T47D (cell line): ENCODE measurements around the gene LRRC71.

Experiments
- DNase-seq, 2 experiments: peaks; one replicate each; pipeline versions ENCODE4 v3.0.0 to v3.0.0-alpha.2; 2011 to 2012; ENCODE audit warnings: low read depth in 1 of 2, low spot score in 1 of 2
- JUND ChIP-seq: IDR thresholded peaks from 2 replicates; pipeline ENCODE4 v1.6.1; 2012; ENCODE audit warnings: low read depth
- in situ Hi-C: cut with HindIII; loops from 2 replicates; pipeline ENCODE4 v1.10.0; 2016; ENCODE audit warnings: low sequenced_read_pairs, low pct_unique_long_range_greater_than_20kb

Gene LRRC71

DNA sequence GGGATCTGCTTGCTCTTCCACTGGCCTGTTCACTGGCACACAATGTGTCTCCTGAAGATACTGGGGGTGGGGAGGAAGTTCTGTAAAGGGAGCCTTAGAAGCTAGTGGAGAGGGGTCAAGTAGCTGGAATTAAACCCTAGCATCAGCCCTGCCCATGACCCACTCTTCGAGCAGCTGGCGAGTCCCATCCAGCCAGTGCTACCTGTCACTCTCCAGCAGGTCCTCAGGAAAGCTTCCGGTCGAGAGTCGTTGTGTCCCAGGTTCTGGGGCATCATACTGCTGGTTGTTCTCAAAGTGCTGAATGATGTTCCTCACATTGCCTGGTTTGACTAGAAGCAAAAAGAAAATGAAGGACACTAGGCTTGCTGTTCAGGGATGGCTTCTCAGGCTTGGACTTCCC lies 30.9 kb downstream of the LRRC71 start:
- TF ChIP-seq JUND, result no peak
- DNase-seq, result no peak
- in situ Hi-C loops, result no loop called here

DNA sequence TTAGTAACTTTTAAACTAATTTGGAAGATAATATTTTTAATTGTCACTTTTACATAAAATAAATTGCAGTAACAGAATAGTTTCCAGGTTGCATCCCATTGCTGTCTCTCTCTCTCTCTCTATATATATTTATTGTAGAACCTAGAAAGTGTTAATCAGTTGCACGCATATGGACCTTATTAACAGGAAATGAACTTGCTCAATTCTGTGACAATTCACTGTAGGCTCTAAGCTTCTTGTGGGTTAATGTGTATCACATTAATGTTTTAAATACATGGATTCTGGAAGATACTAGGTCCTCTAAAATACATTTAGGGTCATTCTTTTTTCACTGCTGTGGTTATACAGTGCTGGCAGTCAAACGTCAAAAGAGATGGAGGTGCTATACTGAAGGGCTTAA lies 33.1 kb downstream of the LRRC71 start:
- in situ Hi-C loops, result no loop called here
- no peak for DNase-seq

DNA sequence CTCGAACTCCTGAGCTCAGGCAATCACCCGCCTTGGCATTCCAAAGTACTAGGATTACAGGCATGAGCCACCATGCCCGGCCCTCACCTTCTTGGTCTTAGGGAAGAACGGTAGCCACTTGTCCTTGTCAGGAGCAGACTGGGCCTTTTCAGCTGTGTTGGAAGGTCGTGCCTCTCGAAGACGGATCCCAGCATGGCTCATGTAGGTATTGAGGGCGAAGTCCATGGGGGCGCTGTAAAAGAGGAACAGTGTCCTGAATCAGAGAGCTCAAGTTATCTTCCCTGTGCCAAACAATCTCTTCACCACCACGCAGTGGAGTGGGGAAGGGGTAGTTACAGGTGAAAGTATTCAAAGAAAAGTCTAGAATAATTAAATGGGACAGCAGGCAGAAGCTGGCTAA lies 35.9 kb downstream of the LRRC71 start:
- no peak for DNase-seq
- in situ Hi-C loops, result no loop called here
- no peak for TF ChIP-seq JUND

More for the DNA sequence above, 33.1 kb downstream of the LRRC71 start:
- no peak for TF ChIP-seq JUND

DNA sequence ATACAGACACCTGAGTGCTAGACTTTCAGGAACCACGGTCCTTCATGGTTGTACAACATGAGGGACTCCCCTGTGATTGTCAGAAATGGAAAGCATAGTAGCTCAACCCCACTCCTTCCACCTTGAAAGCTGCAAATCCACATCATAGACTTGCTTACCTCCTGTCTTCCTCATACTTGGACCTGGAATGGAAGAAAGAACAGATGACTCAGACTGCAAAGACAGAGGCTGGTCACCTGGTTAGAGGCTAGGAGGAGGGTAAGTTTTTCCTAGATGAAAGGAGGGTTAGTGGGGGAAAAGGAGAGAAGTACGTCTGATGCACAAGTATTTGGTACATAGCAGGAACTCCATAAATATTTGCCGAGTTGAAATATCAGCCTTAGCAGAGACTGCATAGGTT lies 37.2 kb downstream of the LRRC71 start:
- in situ Hi-C loops, result no loop called here
- no peak for TF ChIP-seq JUND
- DNase-seq, result no peak

DNA sequence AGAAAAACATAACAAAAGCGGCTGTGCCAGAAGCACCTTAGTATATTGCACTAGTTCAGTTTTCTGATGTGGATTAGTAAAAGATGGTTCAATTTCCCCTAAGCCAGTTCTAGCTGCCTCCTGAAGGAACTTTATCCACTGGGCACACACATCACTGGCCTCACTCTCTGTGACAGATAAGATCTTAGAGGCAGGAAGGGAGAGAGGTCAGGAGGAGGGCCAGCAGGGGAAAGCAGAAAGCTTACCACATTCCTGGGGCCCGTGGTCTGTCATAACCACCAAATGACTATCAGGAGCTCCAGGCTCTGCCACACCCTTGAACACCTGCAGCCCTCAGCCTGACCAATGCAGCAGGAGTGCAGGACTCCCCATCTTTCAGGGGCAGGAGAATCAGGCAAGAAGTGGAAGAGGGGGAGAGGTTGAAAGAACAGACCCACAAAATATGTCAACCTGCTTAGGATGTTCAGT lies 37.8 kb downstream of the LRRC71 start:
- no peak for DNase-seq
- in situ Hi-C loops, result no loop called here
- no peak for TF ChIP-seq JUND

DNA sequence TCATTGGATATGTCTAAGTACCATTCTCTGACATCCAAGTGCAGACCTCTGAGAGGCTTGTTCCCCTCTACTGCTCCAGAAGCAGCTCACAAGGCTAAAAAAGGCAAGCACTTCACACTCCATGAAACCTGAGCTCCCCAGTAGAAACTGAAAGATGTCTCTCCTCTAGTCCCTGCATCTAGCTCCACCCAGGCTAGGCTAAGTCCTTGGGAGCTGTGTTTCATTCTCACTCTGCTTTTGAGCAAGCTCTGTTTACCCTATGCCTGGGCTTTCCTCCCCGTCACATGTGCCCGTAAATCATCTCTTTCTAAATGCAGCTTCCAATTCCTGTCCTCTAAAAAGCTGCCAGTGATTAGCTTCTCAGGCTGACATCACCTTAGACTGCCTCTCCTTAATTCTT lies 39.0 kb downstream of the LRRC71 start:
- DNase-seq, result no peak
- TF ChIP-seq JUND, result no peak
- in situ Hi-C loops, result no loop called here

DNA sequence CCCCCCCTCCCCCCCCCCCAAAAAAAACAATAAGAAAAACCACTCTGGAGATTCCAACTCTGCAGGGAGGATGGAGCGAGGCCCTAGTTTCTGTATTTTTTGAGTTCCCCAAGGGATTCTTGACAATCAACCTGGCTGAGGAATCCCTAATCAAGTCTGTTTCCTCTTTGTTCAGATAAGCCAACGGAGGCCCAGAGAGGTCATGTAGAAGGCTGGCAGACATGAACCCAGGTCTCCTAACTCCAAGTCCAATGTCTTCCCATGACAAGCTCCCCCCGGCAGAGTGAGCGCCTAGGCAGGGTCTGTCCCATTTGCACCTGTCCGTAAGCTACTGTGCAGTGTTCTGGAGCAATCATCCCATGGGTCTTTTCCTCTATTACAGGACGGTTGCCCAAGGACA lies 39.5 kb downstream of the LRRC71 start:
- no peak for DNase-seq
- no peak for TF ChIP-seq JUND
- in situ Hi-C loops, result no loop called here

DNA sequence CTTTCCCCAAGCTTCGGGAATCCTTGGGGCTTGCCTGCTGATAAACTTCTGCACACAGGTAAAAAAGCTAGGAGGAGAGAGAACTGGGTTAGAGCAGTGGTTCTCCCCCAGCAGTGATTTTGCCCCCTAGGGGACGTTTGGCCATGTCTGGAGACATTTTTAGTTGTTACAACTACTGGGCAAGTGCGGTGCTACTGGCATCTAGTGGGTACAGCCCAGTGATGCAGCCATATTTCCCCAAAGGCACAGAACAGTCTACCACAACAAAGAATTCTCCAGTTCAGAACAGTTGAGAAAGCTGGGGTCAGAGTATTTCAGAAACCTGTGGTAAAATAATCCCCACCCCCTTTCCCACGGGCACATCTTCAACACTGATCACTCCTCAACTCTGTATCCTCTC lies 41.3 kb downstream of the LRRC71 start:
- TF ChIP-seq JUND, result no peak
- in situ Hi-C loops, result no loop called here
- peak in 1 of 2 experiments; percentile 54 for DNase-seq

DNA sequence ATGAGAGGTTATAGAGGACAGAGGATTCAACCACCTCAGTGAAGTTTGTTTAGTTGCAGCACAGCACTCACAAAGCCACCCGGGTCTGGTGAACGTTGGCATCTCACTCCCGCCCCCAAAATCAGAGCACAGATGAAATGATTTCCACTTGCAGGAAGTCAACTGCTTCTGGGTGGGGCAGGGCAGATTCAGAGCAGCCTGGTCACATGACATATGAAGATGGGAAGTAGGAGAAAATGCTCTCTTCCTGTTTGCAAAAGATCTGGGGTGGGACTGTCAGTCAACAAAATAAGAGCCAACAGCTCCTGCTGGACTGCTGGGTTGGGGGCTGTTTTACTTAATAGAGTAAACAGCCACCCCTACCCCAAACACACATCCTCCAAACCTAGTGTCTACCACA lies 43.2 kb downstream of the LRRC71 start:
- TF ChIP-seq JUND, result no peak
- DNase-seq, result no peak
- in situ Hi-C loops, result no loop called here

DNA sequence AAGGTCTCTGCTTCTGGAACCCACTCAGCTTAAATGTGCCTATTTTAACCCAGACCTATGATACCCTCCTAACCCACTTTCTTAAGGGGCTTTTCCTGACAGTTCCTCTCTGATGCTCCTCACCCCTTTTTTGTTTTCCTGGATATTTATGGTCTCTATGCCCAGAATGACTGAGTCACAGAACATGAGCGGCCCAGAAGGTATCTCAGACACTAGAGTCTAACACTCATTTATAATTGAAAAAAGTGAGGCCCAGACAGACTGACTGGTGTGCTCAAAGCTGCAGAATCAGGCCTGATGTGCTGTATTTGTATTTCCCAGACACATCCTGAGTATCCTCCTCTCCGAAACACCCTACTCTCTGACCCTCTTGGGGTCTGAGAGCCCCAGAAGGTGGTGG lies 44.0 kb downstream of the LRRC71 start:
- TF ChIP-seq JUND, result no peak
- no peak for DNase-seq
- in situ Hi-C loops, result no loop called here

DNA sequence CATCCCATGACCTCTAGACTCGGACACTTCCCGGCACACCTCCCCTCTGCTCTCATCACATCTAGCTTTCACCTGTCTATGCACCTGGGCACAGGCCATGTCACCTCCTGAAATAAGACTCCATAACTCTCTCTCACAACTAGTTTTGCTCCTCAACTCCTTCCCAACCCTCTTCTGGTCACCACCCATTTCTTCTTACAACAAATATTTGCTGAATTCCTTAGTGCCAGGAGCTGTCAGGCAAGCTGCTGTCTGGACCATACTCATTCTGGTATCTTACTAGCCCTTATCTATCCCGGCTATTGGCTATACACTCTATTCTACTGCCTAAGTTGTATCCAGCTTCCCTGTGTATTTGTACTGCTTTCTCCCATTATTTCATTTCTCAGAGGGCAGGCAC lies 49.1 kb downstream of the LRRC71 start:
- in situ Hi-C loops, result no loop called here
- peak; percentile 51 to 60 for DNase-seq
- no peak for TF ChIP-seq JUND

DNA sequence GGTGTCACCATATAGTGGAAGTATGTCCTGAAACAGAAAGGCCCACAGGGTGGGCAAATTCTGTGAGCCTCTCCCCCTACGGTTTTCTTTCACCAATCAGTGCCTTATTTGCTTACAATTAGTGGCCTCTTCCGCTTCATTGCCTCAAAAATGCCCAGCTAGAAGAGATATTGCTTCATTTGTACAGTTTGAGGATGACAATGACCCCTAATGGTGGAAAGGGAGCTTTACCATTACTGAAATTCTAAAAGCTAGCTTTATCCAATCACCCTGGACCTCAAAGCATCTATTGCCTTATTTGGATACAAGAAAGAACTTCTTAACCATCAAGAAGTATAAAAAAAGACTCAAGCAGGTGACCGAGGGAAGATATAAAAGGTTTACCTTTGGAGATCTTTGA lies 49.6 kb downstream of the LRRC71 start:
- in situ Hi-C loops, result no loop called here
- DNase-seq, result peak in 1 of 2 experiments; percentile 26
- TF ChIP-seq JUND, result no peak

DNA sequence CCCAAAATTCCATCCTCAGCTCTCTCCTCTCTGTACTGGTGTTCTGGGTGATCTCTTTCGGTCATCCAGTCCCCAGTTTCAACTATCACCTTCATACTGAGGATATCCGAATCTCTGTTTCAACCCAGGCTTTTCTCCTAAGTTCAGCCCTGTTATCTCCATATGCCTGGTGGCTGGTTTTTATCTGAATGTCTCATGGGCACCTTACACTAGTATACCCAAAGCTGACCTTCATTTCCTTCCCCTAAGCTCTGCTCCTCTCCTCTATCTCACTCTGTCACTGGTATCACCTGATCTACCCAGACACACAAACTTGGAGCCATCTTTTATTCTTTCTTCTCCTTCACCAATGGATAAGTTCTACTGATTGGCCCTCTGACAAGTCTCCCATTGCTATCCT lies 53.0 kb downstream of the LRRC71 start:
- in situ Hi-C loops, result no loop called here

DNA sequence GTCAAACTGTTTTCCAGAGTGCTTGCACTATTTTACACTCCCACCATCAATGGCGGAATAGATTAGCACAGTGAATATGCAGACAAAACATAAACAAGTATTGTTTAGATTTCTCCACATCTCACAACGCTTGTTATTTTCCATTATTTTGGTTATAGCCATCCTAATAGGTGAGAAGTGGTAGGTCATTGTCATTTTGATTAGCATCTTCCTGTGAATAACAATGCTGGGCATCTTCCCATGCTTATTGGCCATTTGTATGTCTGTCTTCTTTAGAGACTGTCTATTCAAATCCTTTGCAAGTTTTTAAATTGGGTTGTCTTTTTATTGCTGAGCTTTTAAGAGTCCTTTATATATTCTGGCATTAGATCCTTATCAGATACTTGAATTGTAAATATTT lies 54.7 kb downstream of the LRRC71 start:
- TF ChIP-seq JUND, result no peak
- DNase-seq, result no peak
- in situ Hi-C loops, result no loop called here

More for the DNA sequence above, 53.0 kb downstream of the LRRC71 start:
- no peak for TF ChIP-seq JUND
- DNase-seq, result no peak

DNA sequence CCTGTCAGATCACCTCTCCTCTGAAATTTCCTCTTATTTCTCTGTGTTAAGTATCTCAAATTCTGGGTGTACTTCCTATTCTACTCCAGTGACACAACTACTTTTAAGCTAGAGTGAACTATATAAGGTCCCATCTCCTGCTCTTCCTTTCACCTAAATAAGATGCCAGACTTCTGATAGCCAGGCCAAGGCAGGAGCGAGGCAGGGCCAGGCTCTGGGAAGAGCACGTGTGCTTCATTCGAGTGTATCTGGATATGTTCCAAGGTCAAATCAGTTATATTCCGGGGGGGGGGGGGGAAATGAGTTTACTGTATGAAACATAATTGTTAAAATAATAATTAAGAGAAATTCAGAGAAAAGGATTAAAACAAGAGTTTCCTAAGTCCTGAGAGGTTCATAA lies 60.1 kb downstream of the LRRC71 start:
- DNase-seq, result no peak
- TF ChIP-seq JUND, result no peak
- in situ Hi-C loops, result no loop called here
